HG03159 (cell line): ENCODE results near the gene CADM1.

Experiments used
- ATAC-seq: cut with Tn5 transposase; IDR thresholded peaks from one replicate; pipeline ENCODE4 v1.9.1; 2021; ENCODE audit warnings: mild to moderate bottlenecking, moderate library complexity; ENCODE audit not compliant: unreplicated experiment

The CADM1 gene

DNA sequence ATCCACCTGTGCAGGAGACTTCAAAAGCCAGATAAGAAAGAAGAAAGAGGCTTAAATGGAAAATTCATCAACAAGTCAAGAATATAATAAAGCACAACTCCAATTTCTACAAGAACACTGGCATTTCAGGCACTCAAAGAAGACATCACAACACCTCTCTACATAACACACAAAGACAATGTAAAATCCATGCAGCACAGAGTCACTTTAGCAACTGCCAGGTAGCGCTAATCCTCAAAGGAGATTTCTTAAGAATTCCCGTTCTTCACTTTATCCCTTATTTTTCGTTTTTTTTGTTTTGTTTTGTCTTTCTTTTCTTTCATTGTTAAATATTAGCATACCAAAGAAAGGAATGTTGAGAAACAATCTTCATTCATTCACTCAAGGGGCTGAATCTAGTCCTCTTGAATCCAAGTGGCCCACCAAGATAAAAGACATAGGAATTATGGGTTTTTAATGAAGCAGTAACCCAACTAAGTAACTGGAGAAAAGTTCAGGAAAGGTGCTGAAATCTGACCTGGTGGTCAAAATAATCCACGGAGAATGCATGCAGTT is 95.0 kb downstream of the CADM1 start:
- no peak for ATAC-seq

DNA sequence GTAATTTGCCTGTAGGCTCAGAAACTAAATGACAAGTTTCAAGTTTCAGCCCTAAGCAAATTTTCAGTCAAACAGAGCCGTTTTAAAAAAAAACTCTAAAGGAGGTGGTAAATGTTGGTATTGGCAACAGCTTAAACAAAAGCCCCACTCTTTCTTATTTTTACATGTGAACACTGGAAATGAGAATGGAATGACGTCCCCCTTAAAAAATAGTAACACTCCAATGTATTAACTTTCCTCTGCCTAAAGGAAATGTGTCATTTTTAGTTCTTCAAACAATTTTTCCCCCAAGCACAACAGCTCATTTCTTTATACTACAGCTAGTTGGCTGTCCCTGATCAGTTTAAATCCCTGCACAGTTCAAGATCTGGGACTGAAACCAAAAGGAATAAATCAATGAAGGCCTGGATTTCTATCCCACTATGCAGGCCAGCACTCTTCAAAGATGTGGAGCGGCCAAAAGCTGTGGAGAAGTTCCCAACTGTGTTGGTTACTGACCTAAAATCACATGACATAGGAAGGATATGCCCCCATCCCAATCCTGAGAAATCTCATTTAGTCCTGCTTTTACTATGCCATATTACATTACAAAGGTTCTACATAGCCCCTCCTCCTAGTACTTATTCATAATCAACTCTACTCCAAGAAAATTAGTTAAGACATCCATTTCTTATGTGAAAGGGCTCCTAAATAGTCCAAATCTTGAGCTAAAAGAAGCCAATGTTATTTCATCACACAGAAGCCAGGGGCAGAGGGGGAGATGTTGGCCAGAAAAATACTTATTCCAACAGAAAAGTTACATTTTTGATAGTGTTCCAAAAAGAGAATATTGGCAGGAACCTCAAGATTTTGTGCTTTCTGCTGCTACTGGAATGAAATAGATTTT is 95.9 kb downstream of the CADM1 start:
- ATAC-seq = no peak

DNA sequence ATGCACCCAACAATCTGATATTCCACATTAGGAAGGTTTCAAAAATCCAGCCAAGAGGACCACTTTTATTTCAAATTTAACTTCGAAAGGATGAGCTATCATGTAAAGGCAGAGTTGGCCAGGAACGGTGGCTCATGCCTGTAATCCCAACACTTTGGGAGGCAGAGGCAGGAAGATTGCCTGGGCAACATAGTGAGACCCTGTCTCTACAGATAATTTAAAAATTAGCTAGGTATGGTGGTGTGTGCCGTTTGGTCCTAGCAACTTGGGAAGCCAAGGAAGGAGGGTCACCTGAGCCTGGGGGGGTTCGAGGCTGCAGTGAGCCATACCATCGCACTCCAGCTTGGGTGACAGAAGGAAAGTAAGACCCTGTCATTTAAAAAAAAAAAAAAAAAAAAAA is 96.7 kb downstream of the CADM1 start:
- ATAC-seq = no peak

DNA sequence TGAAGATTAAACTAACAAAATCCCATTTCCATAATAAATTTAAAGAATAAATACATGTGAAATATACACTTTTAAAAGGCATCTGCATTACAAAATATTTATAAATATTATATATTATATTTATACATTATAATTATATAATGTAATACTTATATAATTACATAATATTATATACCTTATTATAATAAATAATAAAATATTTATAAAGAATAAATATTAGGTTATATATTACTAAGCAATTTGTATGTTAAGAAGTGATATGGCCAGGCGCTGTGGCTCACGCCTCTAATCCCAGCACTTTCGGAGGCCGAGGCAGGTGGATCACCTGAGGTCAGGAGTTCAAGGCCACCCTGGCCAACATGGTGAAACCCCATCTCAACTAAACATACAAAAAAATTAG is 97.8 kb downstream of the CADM1 start:
- no peak for ATAC-seq

DNA sequence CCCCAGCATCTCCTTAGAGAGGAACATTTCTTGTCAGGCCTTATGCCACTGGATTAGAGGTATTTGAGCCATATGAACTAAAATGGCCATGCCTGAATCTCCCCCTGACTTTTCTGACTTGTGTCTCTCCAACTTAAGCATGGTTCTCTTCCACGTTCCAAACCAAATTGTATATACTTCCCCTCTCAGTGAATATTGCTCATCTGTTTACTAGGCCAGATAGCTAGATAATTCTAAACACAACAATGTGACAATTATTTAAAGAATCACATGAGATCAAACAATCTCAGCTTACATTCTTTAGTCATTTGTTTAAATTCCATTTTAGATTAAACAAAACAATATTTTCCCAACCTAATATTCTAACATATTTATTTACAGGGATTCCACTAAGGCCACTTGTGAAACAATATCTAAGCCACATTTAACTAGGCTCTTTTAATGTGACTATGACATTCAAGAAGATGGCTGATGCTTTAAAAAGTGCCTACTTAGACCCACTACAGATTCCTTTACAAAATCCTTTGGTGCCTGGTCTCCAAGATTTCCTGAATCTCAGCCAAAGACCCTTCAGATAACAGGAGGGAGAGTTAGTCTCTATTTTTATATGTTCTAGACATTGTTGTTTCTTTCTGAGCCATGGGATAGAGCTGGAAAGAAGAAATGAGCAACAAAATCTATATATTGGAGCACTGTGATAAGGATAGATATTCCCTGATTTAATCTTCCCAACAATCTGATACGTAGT is 105.7 kb downstream of the CADM1 start:
- no peak for ATAC-seq

DNA sequence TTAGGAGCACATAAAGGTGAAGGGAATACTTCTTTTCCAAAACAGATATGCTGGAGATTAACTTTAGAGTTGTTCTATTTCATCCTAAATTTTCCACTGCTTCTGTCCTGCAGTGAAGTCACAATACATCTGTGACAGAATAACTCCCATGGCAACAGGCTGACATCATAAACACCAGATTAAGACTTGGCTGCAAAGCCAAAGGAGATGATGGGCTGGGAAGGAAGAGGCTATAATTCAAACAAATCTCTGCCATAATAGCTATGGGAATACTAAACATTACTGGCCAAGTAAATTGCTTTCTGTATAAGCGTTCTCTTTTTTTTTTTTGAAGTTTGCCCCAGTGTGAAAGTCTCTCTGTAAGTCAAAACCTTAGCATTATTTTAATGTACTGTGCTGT is 107.7 kb downstream of the CADM1 start:
- ATAC-seq = no peak

- no peak for ATAC-seq
These were observed 110.3 kb downstream of the CADM1 start for GRCh38 chr11:115393950-115394349.

GRCh38 chr11:115391598-115391997 is 112.6 kb downstream of the CADM1 start:
- no peak for ATAC-seq

DNA sequence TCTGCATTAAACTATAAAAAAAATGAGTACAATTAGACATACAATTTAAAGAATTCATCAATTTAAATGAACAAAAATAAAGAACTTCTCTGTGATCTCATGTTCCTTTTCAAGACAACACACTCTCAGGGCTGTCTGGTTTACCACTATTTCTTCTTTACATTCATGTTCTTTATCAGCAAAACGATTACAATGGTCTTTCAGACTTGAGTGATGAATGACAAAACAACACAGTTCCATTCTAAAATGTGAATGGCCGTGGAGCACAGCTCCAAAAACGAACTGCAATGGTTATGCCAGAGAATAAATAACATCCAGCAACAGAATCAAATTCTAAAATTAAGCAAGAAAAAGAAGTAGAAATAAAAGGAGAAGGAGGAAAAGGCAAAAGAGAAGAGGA is 113.1 kb downstream of the CADM1 start:
- no peak for ATAC-seq

DNA sequence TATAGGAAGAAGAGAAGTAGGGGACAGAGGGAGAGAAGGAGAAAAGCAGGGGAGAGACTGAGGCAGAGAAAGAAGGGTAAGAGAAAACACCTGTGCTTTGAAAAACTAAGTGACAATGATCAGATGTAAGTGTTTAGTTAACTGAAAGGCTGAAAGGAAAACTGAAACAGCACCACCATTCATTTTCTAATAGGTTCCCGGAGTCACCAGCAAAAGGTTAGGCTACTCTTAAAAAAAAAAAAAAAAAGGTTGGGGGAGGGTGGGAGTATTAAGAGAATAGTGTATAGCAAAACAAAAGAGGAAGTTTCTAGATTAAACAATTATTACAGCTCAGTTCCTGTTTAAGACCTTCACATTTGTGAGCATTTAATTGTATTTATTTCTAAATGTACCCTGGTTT is 113.8 kb downstream of the CADM1 start:
- ATAC-seq = no peak

DNA sequence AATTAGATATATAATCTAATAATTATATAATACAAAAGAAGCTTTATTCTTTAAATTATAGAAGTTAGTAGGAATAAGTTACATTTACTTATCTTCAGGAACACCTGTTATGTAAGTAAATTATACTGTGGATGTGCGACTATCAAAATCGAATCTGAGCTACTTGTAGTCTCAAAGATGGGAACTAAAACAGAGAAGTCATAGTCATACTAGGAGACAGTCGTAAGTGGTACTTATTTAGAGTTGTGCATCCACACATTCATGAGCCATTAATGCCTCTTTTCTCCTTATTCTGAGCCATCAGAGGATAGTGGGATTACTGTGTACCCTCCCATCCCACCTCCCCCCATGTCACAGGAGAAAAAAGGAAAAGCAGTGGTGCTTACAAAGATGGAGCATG is 114.4 kb downstream of the CADM1 start:
- no peak for ATAC-seq

DNA sequence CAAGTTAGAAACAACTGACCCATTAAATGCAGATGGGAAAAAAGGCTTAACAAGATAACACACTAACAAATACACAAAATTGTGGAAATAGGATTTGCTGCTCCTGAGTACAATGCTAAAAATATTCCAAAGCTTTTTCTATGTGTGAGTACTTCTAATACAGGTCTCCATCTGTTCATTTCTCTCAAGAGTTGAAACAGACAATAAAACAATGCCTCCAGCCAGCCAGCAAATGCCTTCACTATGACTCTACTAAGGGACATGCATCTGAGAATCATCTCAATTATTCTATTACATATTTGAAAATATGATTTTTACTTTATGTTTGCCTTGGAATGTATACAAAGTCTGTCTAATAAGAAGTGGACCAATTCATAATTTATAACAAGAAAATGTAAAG is 119.0 kb downstream of the CADM1 start:
- ATAC-seq = no peak

- ATAC-seq = no peak
These were observed 120.0 kb downstream of the CADM1 start for GRCh38 chr11:115384236-115384635.

DNA sequence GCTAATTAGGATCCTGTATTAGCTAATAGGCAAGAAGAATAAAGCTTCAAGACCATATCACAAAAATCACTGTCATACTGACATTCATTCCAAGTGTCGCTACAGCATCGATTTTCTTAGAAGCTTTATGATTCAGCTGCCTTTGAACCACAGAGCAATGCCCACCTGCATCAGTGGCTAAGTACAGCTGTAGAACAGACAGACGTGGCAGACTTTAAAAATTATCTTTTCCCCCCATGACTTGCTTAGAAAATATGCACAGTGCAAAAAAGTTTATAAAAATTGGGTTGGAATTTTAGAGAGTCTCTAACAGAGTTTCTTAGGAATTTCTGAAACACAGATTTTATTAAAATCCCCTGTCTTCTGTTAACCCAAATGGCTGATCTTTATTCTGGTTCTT is 120.8 kb downstream of the CADM1 start:
- ATAC-seq = no peak

- ATAC-seq = peak; percentile 54
These were observed 124.7 kb downstream of the CADM1 start for GRCh38 chr11:115379528-115379927.

GRCh38 chr11:115378557-115378956 is 125.7 kb downstream of the CADM1 start:
- no peak for ATAC-seq

GRCh38 chr11:115377882-115378296 is 126.3 kb downstream of the CADM1 start:
- no peak for ATAC-seq

- no peak for ATAC-seq
These were observed 135.6 kb downstream of the CADM1 start for GRCh38 chr11:115368616-115369015.

DNA sequence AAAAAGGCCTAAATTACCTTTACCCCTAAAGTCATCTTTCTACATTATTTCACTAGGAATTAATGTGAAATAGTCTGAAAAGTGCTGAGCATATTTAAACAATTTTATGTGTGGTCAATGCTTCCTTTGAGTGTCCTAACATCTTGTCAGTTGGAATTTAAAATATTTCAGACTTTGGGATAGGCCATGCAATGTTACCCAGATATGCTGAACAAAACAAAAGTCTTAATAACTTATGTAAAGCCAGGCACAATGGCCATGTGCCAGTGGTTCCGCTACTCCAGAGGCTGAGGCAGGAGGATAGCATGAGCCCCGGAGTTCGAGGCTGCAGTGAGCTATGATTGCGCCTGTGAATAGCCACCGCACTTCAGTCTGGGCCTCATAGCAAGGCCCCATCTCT is 137.4 kb downstream of the CADM1 start:
- no peak for ATAC-seq

- ATAC-seq = no peak
These were observed 138.3 kb downstream of the CADM1 start for GRCh38 chr11:115365907-115366306.

DNA sequence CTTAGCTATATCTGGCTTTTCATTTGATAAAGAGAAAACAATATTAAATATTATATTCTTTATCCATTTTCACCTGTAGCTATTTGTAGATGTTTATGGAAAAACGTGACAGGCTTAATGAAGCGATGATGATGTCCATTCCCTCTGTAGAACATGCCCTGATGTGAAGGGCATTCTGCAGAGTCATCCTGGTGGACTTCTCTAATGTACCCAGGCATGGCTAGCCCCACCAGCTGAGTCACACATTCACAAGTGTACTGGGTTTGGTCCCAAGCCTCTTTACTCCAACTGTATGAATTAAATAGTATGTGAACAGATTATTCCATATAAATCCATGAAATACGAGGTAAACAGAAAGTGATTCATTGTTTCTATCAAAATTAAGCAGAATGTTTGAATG is 139.3 kb downstream of the CADM1 start:
- no peak for ATAC-seq

GRCh38 chr11:115363921-115364320 is 140.3 kb downstream of the CADM1 start:
- no peak for ATAC-seq
